Sigmoid colon (tissue), 7 donors: Measurements from ENCODE around the gene BCAS3. TPM values are rescaled to one million over a fixed set of nuclear protein-coding genes. Genes with fewer than 3 reads are reported as not detected.

Source experiments
- DNase-seq: peaks from one replicate; pipeline ENCODE4 v3.0.0-alpha.2; 2019
- H3K27ac ChIP-seq, 4 donors: fragments of 200-600 bp; sonication (generic); one replicate each; pipeline ENCODE4 v1.5.1; 2016 to 2019; ENCODE audit warnings: mild to moderate bottlenecking in 1 of 4
- H3K27me3 ChIP-seq, 3 donors: fragments of 200-600 bp; sonication (generic); one replicate each; pipeline ENCODE4 v1.5.1; 2019; ENCODE audit warnings: mild to moderate bottlenecking in 1 of 3
- H3K36me3 ChIP-seq, 4 donors: fragments of 200-600 bp; sonication (generic); one replicate each; pipeline ENCODE4 v1.5.1; 2016 to 2019
- H3K4me1 ChIP-seq, 4 donors: fragments of 200-600 bp; sonication (generic); one replicate each; pipeline ENCODE4 v1.5.1; 2017 to 2019
- H3K4me3 ChIP-seq, 4 donors: fragments of 200-600 bp; sonication (generic); one replicate each; pipeline ENCODE4 v1.5.1; 2017 to 2019; ENCODE audit warnings: mild to moderate bottlenecking in 2 of 4, moderate library complexity in 1 of 4
- H3K9me3 ChIP-seq, 4 donors: fragments of 200-600 bp in 3 of 4; sonication (generic) in 3 of 4; one replicate each; pipeline versions ENCODE4 v1.5.1 to v1.6.1; 2013 to 2019
- CTCF ChIP-seq, 4 experiments: fragments of 450-650 bp in 3 of 4; fragments of 200-600 bp in 1 of 4; IDR thresholded peaks; one replicate each; pipeline ENCODE4 v1.5.1; 2016 to 2019; ENCODE audit warnings: antibody characterized with exemption in 4 of 4, mild to moderate bottlenecking in 3 of 4, moderate library complexity in 2 of 4
- EP300 ChIP-seq, 4 donors: sonication (generic); formaldehyde crosslinking; IDR thresholded peaks; one replicate each; pipeline ENCODE4 v1.6.1; 2017; ENCODE audit warnings: antibody characterized with exemption in 4 of 4
- POLR2A ChIP-seq, 2 donors: fragments of 450-650 bp; IDR thresholded peaks; one replicate each; pipeline ENCODE4 v1.6.1; 2016; ENCODE audit warnings: antibody characterized with exemption in 2 of 2, mild to moderate bottlenecking in 2 of 2, moderate library complexity in 2 of 2
- POLR2AphosphoS5 ChIP-seq, 4 donors: sonication (generic); formaldehyde crosslinking; IDR thresholded peaks; one replicate each; pipeline ENCODE4 v1.6.1; 2017; ENCODE audit warnings: antibody characterized with exemption in 4 of 4
- WGBS, 2 donors: extraction: QIAGEN DNeasy Blood & Tissue Kit; methylation state at CpG; one replicate each; pipeline ENCODE4 v1.1.7; 2013; 5-methylcytosine and 5-hydroxymethylcytosine counted together
- intact Hi-C: fragments of 100-400 bp; cut with DNase I; formaldehyde crosslinking; loops from one replicate; pipeline ENCODE4 v1.15.1; 2023
- polyA plus RNA-seq, 3 donors: library from polyadenylated mRNA; stranded (reverse); fragments of 200-250 nt; gene quantifications; one replicate each; pipeline ENCODE4 v1.2.3, GENCODE V29; 2013
- total RNA-seq, 4 donors: library from RNA; depleted of rRNA; stranded (reverse); fragments of >200 nt; gene quantifications; one replicate each; pipeline ENCODE4 v1.1.0, GENCODE V29; 2016
- donor health status: healthy with polysubstance abuse.
- donor health status: Bipolar disorder and iron deficiency.
- donor health status: healthy.

BCAS3 gene
- total and polyA plus RNA-seq, 7 donors = 6.3 to 38.5 (median 28.5) TPM

- DNase-seq = no peak
- Histone ChIP-seq H3K27me3 (no peaks in the 10 kb centered on the region), H3K4me3 (no peak overlapping the region), H3K36me3 (no peaks in the 10 kb centered on the region), H3K27ac (no peak overlapping the region), H3K9me3 (no peaks in the 10 kb centered on the region), H3K4me1 (no peaks in the 10 kb centered on the region)
- TF ChIP-seq CTCF (IDR thresholded peaks at IDR 0.05) (no peak), EP300 (IDR thresholded peaks at IDR 0.05) (no peak), POLR2A (IDR thresholded peaks at IDR 0.05) (no peak), POLR2AphosphoS5 (IDR thresholded peaks at IDR 0.05) (no peak)
- intact Hi-C loops = no loop called here
- 85 to 88% methylated on average over 4 of the region's 4 CpGs for WGBS, 2 donors
Measured at GRCh38 chr17:61130330-61130729, 452.7 kb downstream of the BCAS3 start.

GRCh38 chr17:61131585-61131984 lies 453.9 kb downstream of the BCAS3 start:
- WGBS, 2 donors = 91 to 92% methylated on average over 2 of the region's 2 CpGs
- Histone ChIP-seq H3K4me1 (no peaks in the 10 kb centered on the region), H3K4me3 (no peak overlapping the region), H3K27ac (peak overlapping the region in 1 of 4 donors; percentile 34), H3K36me3 (no peaks in the 10 kb centered on the region), H3K9me3 (no peaks in the 10 kb centered on the region), H3K27me3 (no peaks in the 10 kb centered on the region)
- intact Hi-C loops = no loop called here
- DNase-seq = no peak
- TF ChIP-seq EP300 (IDR thresholded peaks at IDR 0.05) (no peak), POLR2A (IDR thresholded peaks at IDR 0.05) (no peak), CTCF (IDR thresholded peaks at IDR 0.05) (no peak), POLR2AphosphoS5 (IDR thresholded peaks at IDR 0.05) (no peak)

GRCh38 chr17:61132524-61132923 lies 454.9 kb downstream of the BCAS3 start:
- H3K27ac ChIP-seq = no peak overlapping the region
- no peaks in the 10 kb centered on the region for H3K4me1 ChIP-seq
- no peak overlapping the region for H3K4me3 ChIP-seq
- no peaks in the 10 kb centered on the region for H3K27me3 ChIP-seq
- H3K9me3 ChIP-seq = no peaks in the 10 kb centered on the region
- no peak for DNase-seq
- intact Hi-C loops = no loop called here
- WGBS, 2 donors = 88 to 95% methylated on average over 4 of the region's 4 CpGs
- TF ChIP-seq POLR2AphosphoS5 (IDR thresholded peaks at IDR 0.05) (no peak), CTCF (IDR thresholded peaks at IDR 0.05) (no peak)
- H3K36me3 ChIP-seq = no peaks in the 10 kb centered on the region

- H3K27ac ChIP-seq = no peak overlapping the region
- H3K4me1 ChIP-seq = no peaks in the 10 kb centered on the region
- H3K27me3 ChIP-seq = no peaks in the 10 kb centered on the region
- H3K4me3 ChIP-seq = no peak overlapping the region
- no peaks in the 10 kb centered on the region for H3K36me3 ChIP-seq
- no peak for DNase-seq
- intact Hi-C loops = no loop called here
- WGBS, 2 donors = 94 to 97% methylated on average over 1 of the region's 1 CpG
- TF ChIP-seq CTCF (IDR thresholded peaks at IDR 0.05) = no peak
- TF ChIP-seq POLR2AphosphoS5 (IDR thresholded peaks at IDR 0.05) = no peak
- no peak for TF ChIP-seq EP300 (IDR thresholded peaks at IDR 0.05)
- TF ChIP-seq POLR2A (IDR thresholded peaks at IDR 0.05) = no peak
- no peaks in the 10 kb centered on the region for H3K9me3 ChIP-seq
Measured at GRCh38 chr17:61133853-61134252, 456.2 kb downstream of the BCAS3 start.

- Histone ChIP-seq H3K4me1 (no peaks in the 10 kb centered on the region), H3K36me3 (no peaks in the 10 kb centered on the region), H3K27me3 (no peaks in the 10 kb centered on the region), H3K9me3 (no peaks in the 10 kb centered on the region), H3K27ac (peak overlapping the region in 1 of 4 donors; percentile 5), H3K4me3 (no peak overlapping the region)
- intact Hi-C loops = no loop called here
- 87 to 88% methylated on average over 6 of the region's 6 CpGs for WGBS, 2 donors
- no peak for TF ChIP-seq POLR2A (IDR thresholded peaks at IDR 0.05)
- no peak for TF ChIP-seq CTCF (IDR thresholded peaks at IDR 0.05)
- no peak for TF ChIP-seq EP300 (IDR thresholded peaks at IDR 0.05)
- no peak for TF ChIP-seq POLR2AphosphoS5 (IDR thresholded peaks at IDR 0.05)
- no peak for DNase-seq
Measured at GRCh38 chr17:61134551-61135235, 457.0 kb downstream of the BCAS3 start.
